Smooth muscle cell (in vitro differentiated cells): Measurements from ENCODE around the gene RCCD1. TPM values are rescaled to one million over a fixed set of nuclear protein-coding genes. Genes with fewer than 3 reads are reported as not detected.
A peak's percentile ranks its signal among the peaks of the same experiment; 100 is the strongest.

Source experiments
- DNase-seq: peaks from one replicate; lab custom pipeline; 2025; ENCODE audit not compliant: unreplicated experiment; lab: John Stamatoyannopoulos, UW
- H2AFZ ChIP-seq: fragments of 200-600 bp; sonication (generic); 2 replicates; pipeline ENCODE4 v1.6.0; 2016; ENCODE audit warnings: antibody characterized with exemption, low read depth, mild to moderate bottlenecking
- H3F3A ChIP-seq: fragments of 200-600 bp; sonication (generic); 2 replicates; pipeline ENCODE4 v1.6.0; 2017; ENCODE audit warnings: antibody characterized with exemption, low read depth
- H3K27ac ChIP-seq: fragments of 200-600 bp; sonication (generic); 2 replicates; pipeline ENCODE4 v1.5.1; 2016; ENCODE audit warnings: low read depth, mild to moderate bottlenecking
- H3K27me3 ChIP-seq: fragments of 200-600 bp; sonication (generic); 2 replicates; pipeline ENCODE4 v1.6.1; 2016; ENCODE audit warnings: low read depth, mild to moderate bottlenecking
- H3K36me3 ChIP-seq: fragments of 200-600 bp; sonication (generic); 2 replicates; pipeline ENCODE4 v1.5.1; 2016; ENCODE audit warnings: low read depth
- H3K4me1 ChIP-seq: fragments of 200-600 bp; sonication (generic); 2 replicates; pipeline ENCODE4 v1.5.1; 2016; ENCODE audit warnings: low read depth
- H3K4me2 ChIP-seq: fragments of 200-600 bp; sonication (generic); 2 replicates; pipeline ENCODE4 v1.6.0; 2016; ENCODE audit warnings: mild to moderate bottlenecking
- H3K4me3 ChIP-seq: fragments of 200-600 bp; sonication (generic); 2 replicates; pipeline ENCODE4 v1.5.1; 2016; ENCODE audit warnings: mild to moderate bottlenecking
- H3K79me2 ChIP-seq: fragments of 200-600 bp; sonication (generic); 2 replicates; pipeline ENCODE4 v1.6.0; 2016; ENCODE audit warnings: low read depth, mild to moderate bottlenecking
- H3K9ac ChIP-seq: fragments of 200-600 bp; sonication (generic); 2 replicates; pipeline ENCODE4 v1.6.0; 2016; ENCODE audit warnings: low read depth
- H3K9me3 ChIP-seq: fragments of 200-600 bp; sonication (generic); replicated peaks from 2 replicates; pipeline ENCODE4 v1.5.1; 2016; ENCODE audit warnings: low read depth
- H4K20me1 ChIP-seq: fragments of 200-600 bp; sonication (generic); 2 replicates; pipeline ENCODE4 v1.6.0; 2016; ENCODE audit warnings: low read depth
- CTCF ChIP-seq: fragments of 200-600 bp; sonication (generic); IDR thresholded peaks from 2 replicates; pipeline ENCODE4 v1.5.1; 2017; ENCODE audit warnings: borderline replicate concordance, mild to moderate bottlenecking, antibody characterized with exemption; ENCODE audit not compliant: insufficient read depth, poor library complexity, severe bottlenecking
- WGBS: methylation state at CpG from one replicate; pipeline ENCODE4 v1.1.7; 2016; ENCODE audit warnings: low lambda C conversion rate; 5-methylcytosine and 5-hydroxymethylcytosine counted together
- polyA plus RNA-seq: library from polyadenylated mRNA; unstranded; fragments of >200 nt; fragmentation: Nextera tagmentation; extraction: Ambion mirVana; gene quantifications from 2 replicates; pipeline ENCODE4 v1.2.1, GENCODE V29; 2016
- total RNA-seq: library from RNA; depleted of rRNA; stranded (reverse); fragments of >200 nt; gene quantifications from 2 replicates; pipeline ENCODE4 v1.2.3, GENCODE V29; 2014

Gene RCCD1
- total and polyA plus RNA-seq, 2 experiments from 2014 or later = 4.4 to 9.2 TPM

- DNase-seq = peak; percentile 56
- H4K20me1 ChIP-seq = peaks cover 9% of the 10 kb centered on the region
- H3K4me3 ChIP-seq = peak overlapping the region; percentile 69
- peaks cover 5% of the 10 kb centered on the region for H3F3A ChIP-seq
- H3K27ac ChIP-seq = no peak overlapping the region
- H3K4me1 ChIP-seq = peaks cover 17% of the 10 kb centered on the region
- no peaks in the 10 kb centered on the region for H3K9me3 ChIP-seq
- H3K79me2 ChIP-seq = no peaks in the 10 kb centered on the region
- TF ChIP-seq CTCF = no peak
- peak overlapping the region; percentile 54 for H2AFZ ChIP-seq
- peak overlapping the region; percentile 39 for H3K9ac ChIP-seq
- no peaks in the 10 kb centered on the region for H3K27me3 ChIP-seq
- H3K36me3 ChIP-seq = no peaks in the 10 kb centered on the region
- WGBS = 16% methylated on average over 61 of the region's 63 CpGs
- peak overlapping the region; percentile 94 for H3K4me2 ChIP-seq
Measured at GRCh38 chr15:90957031-90957790, 2.5 kb downstream of the RCCD1 start.

GRCh38 chr15:90957791-90958190 is 3.1 kb downstream of the RCCD1 start:
- Histone ChIP-seq H4K20me1 (peaks cover 9% of the 10 kb centered on the region), H2AFZ (no peak overlapping the region), H3K4me3 (no peak overlapping the region), H3K36me3 (no peaks in the 10 kb centered on the region), H3K9me3 (no peaks in the 10 kb centered on the region), H3K27ac (no peak overlapping the region), H3K79me2 (no peaks in the 10 kb centered on the region), H3K27me3 (no peaks in the 10 kb centered on the region), H3F3A (peaks cover 5% of the 10 kb centered on the region), H3K4me1 (peaks cover 17% of the 10 kb centered on the region), H3K4me2 (peak overlapping the region; percentile 94), H3K9ac (no peak overlapping the region)
- TF ChIP-seq CTCF = no peak
- WGBS = 91% methylated on average over 6 of the region's 6 CpGs
- no peak for DNase-seq

GRCh38 chr15:90959028-90959595 is 4.4 kb downstream of the RCCD1 start:
- no peak overlapping the region for H3K4me2 ChIP-seq
- WGBS = 94% methylated on average over 8 of the region's 8 CpGs
- peaks cover 9% of the 10 kb centered on the region for H4K20me1 ChIP-seq
- H3K9me3 ChIP-seq = no peaks in the 10 kb centered on the region
- DNase-seq = no peak
- H3K9ac ChIP-seq = no peak overlapping the region
- TF ChIP-seq CTCF = no peak
- peaks cover 5% of the 10 kb centered on the region for H3F3A ChIP-seq
- H2AFZ ChIP-seq = no peak overlapping the region
- no peaks in the 10 kb centered on the region for H3K27me3 ChIP-seq
- no peak overlapping the region for H3K27ac ChIP-seq
- H3K79me2 ChIP-seq = no peaks in the 10 kb centered on the region
- H3K4me3 ChIP-seq = no peak overlapping the region
- H3K4me1 ChIP-seq = peaks cover 17% of the 10 kb centered on the region
- H3K36me3 ChIP-seq = no peaks in the 10 kb centered on the region

GRCh38 chr15:90959894-90960293 is 5.2 kb downstream of the RCCD1 start:
- peaks cover 9% of the 10 kb centered on the region for H4K20me1 ChIP-seq
- no peaks in the 10 kb centered on the region for H3K36me3 ChIP-seq
- H3F3A ChIP-seq = peaks cover 5% of the 10 kb centered on the region
- TF ChIP-seq CTCF = no peak
- H3K79me2 ChIP-seq = no peaks in the 10 kb centered on the region
- H3K9me3 ChIP-seq = no peaks in the 10 kb centered on the region
- H3K4me2 ChIP-seq = no peak overlapping the region
- no peaks in the 10 kb centered on the region for H3K27me3 ChIP-seq
- H2AFZ ChIP-seq = no peak overlapping the region
- no peak for DNase-seq
- 98% methylated on average over 5 of the region's 5 CpGs for WGBS
- no peak overlapping the region for H3K4me3 ChIP-seq
- peaks cover 17% of the 10 kb centered on the region for H3K4me1 ChIP-seq
- no peak overlapping the region for H3K9ac ChIP-seq
- H3K27ac ChIP-seq = no peak overlapping the region
